GM04504 (cell line): ENCODE data around the gene ROCK1.
A peak's percentile ranks its signal among the peaks of the same experiment; 100 is the strongest.
"Not testable (repeated sequence)": the region's sequence is repeated elsewhere in the genome, so short reads cannot be mapped to it uniquely, and the experiment has no call there.

Experiments used
- DNase-seq: peaks from one replicate; pipeline ENCODE4 v3.0.0-alpha.2; 2012; ENCODE audit warnings: low read depth

The ROCK1 gene

GRCh38 chr18:21052385-21052784, 59.2 kb downstream of the ROCK1 start:
- no peak for DNase-seq

- DNase-seq, result peak; percentile 6
Measured at GRCh38 chr18:21051620-21052019, 60.0 kb downstream of the ROCK1 start.

GRCh38 chr18:21049306-21049705, 62.3 kb downstream of the ROCK1 start:
- no peak for DNase-seq

- no peak for DNase-seq
Measured at GRCh38 chr18:21047126-21047525, 64.5 kb downstream of the ROCK1 start.

- no peak for DNase-seq
Measured at GRCh38 chr18:21040466-21040865, 71.1 kb downstream of the ROCK1 start.

GRCh38 chr18:21038201-21038600, 73.4 kb downstream of the ROCK1 start:
- DNase-seq, result no peak

GRCh38 chr18:21031845-21032244, 79.8 kb downstream of the ROCK1 start:
- no peak for DNase-seq

- not testable (repeated sequence) for DNase-seq
Measured at GRCh38 chr18:21018257-21018656, 93.4 kb downstream of the ROCK1 start.

GRCh38 chr18:21012308-21012707, 99.3 kb downstream of the ROCK1 start:
- no peak for DNase-seq

GRCh38 chr18:21004726-21005125, 106.9 kb downstream of the ROCK1 start:
- peak; percentile 92 for DNase-seq

GRCh38 chr18:21000667-21001066, 110.9 kb downstream of the ROCK1 start:
- no peak for DNase-seq

GRCh38 chr18:20997371-20997770, 114.2 kb downstream of the ROCK1 start:
- no peak for DNase-seq

GRCh38 chr18:20996418-20996817, 115.2 kb downstream of the ROCK1 start:
- DNase-seq, result no peak

- no peak for DNase-seq
Measured at GRCh38 chr18:20988726-20989125, 122.9 kb downstream of the ROCK1 start.

GRCh38 chr18:20975077-20975476, 136.5 kb downstream of the ROCK1 start:
- DNase-seq, result no peak

- DNase-seq, result peak; percentile 7
Measured at GRCh38 chr18:20971886-20972267, 139.7 kb downstream of the ROCK1 start.

- no peak for DNase-seq
Measured at GRCh38 chr18:20966795-20967194, 144.8 kb downstream of the ROCK1 start.

GRCh38 chr18:20963027-20963426, 148.6 kb downstream of the ROCK1 start:
- DNase-seq, result no peak

- no peak for DNase-seq
Measured at GRCh38 chr18:20960735-20961134, 150.9 kb downstream of the ROCK1 start.

GRCh38 chr18:20950827-20951226, 160.8 kb downstream of the ROCK1 start:
- not testable (repeated sequence) for DNase-seq
